ENCODE measurements around the gene RARB.

GRCh38 chr3:25589104-25589782 lies 161.2 kb downstream of the RARB start:
- TF ChIP-seq ZFP3 (CRISPR knock-in tag; IDR thresholded peaks at IDR 0.05) (no peak), PATZ1 (CRISPR knock-in tag; IDR thresholded peaks at IDR 0.05; ENCODE audit: borderline replicate concordance) (no peak), ZNF70 (CRISPR knock-in tag; IDR thresholded peaks at IDR 0.05) (no peak)

All from SK-N-SH treated with all-trans-retinoic acid at 6 μM for 48 hours (cell line).